K562 (cell line): ENCODE measurements around the gene TMCO1.

Source experiments
- BHLHE40 ChIP-seq: IDR thresholded peaks from 2 replicates; pipeline ENCODE4 v1.6.1; 2011; ENCODE audit warnings: low read length, improper control_type of control experiment
- CEBPG ChIP-seq, 3 experiments: fragments of 200-800 bp in 1 of 3; sonication (Bioruptor generic) in 1 of 3; sonication (generic) in 1 of 3; formaldehyde crosslinking in 1 of 3; IDR thresholded peaks in 2 of 3; conservative IDR thresholded peaks in 1 of 3; 2 replicates each; pipeline versions ENCODE4 v1.6.1 to v1.8.0; 2016 to 2022; ENCODE audit warnings: missing compliant biosample characterization in 2 of 3, missing genetic modification characterization in 2 of 3, mild to moderate bottlenecking in 1 of 3, missing genetic modification reagents in 1 of 3
- CHD1 ChIP-seq: fragments of 200-600 bp; sonication (generic); IDR thresholded peaks from one replicate; pipeline ENCODE4 v1.6.1; 2012; ENCODE audit warnings: mild to moderate bottlenecking, moderate library complexity, low read length, inconsistent platforms
- CTCF ChIP-seq, 3 experiments: IDR thresholded peaks in 2 of 3; conservative IDR thresholded peaks in 1 of 3; 2 replicates each; pipeline ENCODE4 v1.5.1; 2011 to 2012; ENCODE audit warnings: low read length in 3 of 3, mild to moderate bottlenecking in 3 of 3, control low read depth in 2 of 3, improper control_type of control experiment in 1 of 3, inconsistent platforms in 1 of 3, low read depth in 1 of 3, mixed read lengths in 1 of 3, moderate library complexity in 1 of 3; ENCODE audit not compliant: insufficient read depth in 2 of 3
- E2F6 ChIP-seq, 2 experiments: IDR thresholded peaks; 2 replicates each; pipeline ENCODE4 v1.6.1; 2011; ENCODE audit warnings: borderline replicate concordance in 1 of 2, control low read depth in 1 of 2, low read depth in 1 of 2, low read length in 1 of 2, mild to moderate bottlenecking in 1 of 2, mixed read lengths in 1 of 2, moderate library complexity in 1 of 2; ENCODE audit not compliant: insufficient read depth in 1 of 2, insufficient read length in 1 of 2, poor library complexity in 1 of 2, severe bottlenecking in 1 of 2; ENCODE audit errors: extremely low read depth in 1 of 2
- E4F1 ChIP-seq: fragments of 250-450 bp; sonication (Bioruptor Pico); IDR thresholded peaks from 2 replicates; pipeline ENCODE4 v1.5.0; 2021; ENCODE audit warnings: mild to moderate bottlenecking, borderline replicate concordance
- GTF3C2 ChIP-seq: IDR thresholded peaks from 3 replicates; pipeline ENCODE4 v1.6.1; 2011; ENCODE audit warnings: borderline replicate concordance, mild to moderate bottlenecking, moderate library complexity; ENCODE audit not compliant: insufficient read length; ENCODE audit errors: extremely low read depth
- KAT7 ChIP-seq: sonication (generic); formaldehyde crosslinking; IDR thresholded peaks from 2 replicates; pipeline ENCODE4 v1.8.0; 2022; ENCODE audit warnings: missing genetic modification reagents, mild to moderate bottlenecking, borderline replicate concordance
- POLR2A ChIP-seq: fragments of 450-650 bp; conservative IDR thresholded peaks from 2 replicates; pipeline ENCODE4 v1.6.1; 2016
- TAF15 ChIP-seq: fragments of 200-400 bp; formaldehyde crosslinking; IDR thresholded peaks from 2 replicates; pipeline ENCODE4 v1.6.1; 2017; ENCODE audit warnings: mild to moderate bottlenecking, low read depth, low read length, moderate library complexity
- ZNF121 ChIP-seq: sonication (generic); formaldehyde crosslinking; conservative IDR thresholded peaks from 2 replicates; pipeline ENCODE4 v1.8.0; 2022; ENCODE audit warnings: missing genetic modification reagents
- ZNF766 ChIP-seq: fragments of 200-800 bp; sonication (Bioruptor generic); conservative IDR thresholded peaks from 2 replicates; pipeline ENCODE4 v1.6.1; 2016; ENCODE audit warnings: missing genetic modification characterization, missing compliant biosample characterization

GRCh38 chr1:165696625-165697100, 72.0 kb downstream of the TMCO1 start:
- no peak for TF ChIP-seq E4F1 (CRISPR knock-in tag)
- TF ChIP-seq CTCF (IDR thresholded peaks at IDR 0.05 in 2 of 3, conservative IDR thresholded peaks at IDR 0.05 in 1 of 3; ENCODE audit: insufficient read depth in 2 of 3, low read depth in 1 of 3, low read length in 3 of 3): no peak
- TF ChIP-seq KAT7 (CRISPR knock-in tag): no peak
- TF ChIP-seq ZNF121: no peak
- no peak for TF ChIP-seq POLR2A
- no peak for TF ChIP-seq CEBPG (CRISPR knock-in tag; IDR thresholded peaks at IDR 0.05)
- no peak for TF ChIP-seq CEBPG (tag; conservative IDR thresholded peaks at IDR 0.05 in 1 of 2, IDR thresholded peaks at IDR 0.05 in 1 of 2)
- no peak for TF ChIP-seq GTF3C2
- TF ChIP-seq CHD1: no peak
- TF ChIP-seq BHLHE40: no peak
- TF ChIP-seq ZNF766 (CRISPR knock-in tag): no peak
- no peak for TF ChIP-seq E2F6 (IDR thresholded peaks at IDR 0.05; ENCODE audit: borderline replicate concordance in 1 of 2, extremely low read depth in 1 of 2, insufficient read depth in 1 of 2, insufficient read length in 1 of 2, low read depth in 1 of 2, low read length in 1 of 2, poor library complexity in 1 of 2, severe bottlenecking in 1 of 2)
- no peak for TF ChIP-seq TAF15
